Measurements from ENCODE around the gene PFDN4.
A peak's percentile ranks its signal among the peaks of the same experiment; 100 is the strongest.

DNA sequence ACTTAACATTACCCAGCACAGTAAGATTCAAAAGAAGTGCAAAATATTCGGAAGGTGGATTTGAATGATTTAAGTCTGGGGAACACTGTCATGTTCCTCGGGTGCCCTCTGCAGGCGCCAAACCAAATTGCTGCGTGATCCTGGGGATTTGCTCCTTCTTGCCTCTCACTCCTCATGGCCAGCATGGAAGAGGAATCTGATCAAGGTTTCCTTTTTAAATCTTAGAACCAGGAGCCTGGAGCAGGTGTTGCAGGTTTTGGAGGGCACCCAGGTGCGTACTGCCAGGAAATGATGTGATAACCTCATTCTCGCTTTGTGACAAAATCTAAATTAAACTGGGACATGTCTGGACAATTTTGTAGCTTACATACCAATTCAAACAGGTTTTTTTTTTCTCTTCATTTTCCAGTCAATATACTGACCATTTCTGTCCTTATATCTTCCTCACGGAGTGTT lies 8.1 kb upstream of the PFDN4 start:
- TF ChIP-seq, protein P1, sequence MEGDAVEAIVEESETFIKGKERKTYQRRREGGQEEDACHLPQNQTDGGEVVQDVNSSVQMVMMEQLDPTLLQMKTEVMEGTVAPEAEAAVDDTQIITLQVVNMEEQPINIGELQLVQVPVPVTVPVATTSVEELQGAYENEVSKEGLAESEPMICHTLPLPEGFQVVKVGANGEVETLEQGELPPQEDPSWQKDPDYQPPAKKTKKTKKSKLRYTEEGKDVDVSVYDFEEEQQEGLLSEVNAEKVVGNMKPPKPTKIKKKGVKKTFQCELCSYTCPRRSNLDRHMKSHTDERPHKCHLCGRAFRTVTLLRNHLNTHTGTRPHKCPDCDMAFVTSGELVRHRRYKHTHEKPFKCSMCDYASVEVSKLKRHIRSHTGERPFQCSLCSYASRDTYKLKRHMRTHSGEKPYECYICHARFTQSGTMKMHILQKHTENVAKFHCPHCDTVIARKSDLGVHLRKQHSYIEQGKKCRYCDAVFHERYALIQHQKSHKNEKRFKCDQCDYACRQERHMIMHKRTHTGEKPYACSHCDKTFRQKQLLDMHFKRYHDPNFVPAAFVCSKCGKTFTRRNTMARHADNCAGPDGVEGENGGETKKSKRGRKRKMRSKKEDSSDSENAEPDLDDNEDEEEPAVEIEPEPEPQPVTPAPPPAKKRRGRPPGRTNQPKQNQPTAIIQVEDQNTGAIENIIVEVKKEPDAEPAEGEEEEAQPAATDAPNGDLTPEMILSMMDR (IDR thresholded peaks at IDR 0.05): peak; percentile 79 to 89 (median 84)
- TF ChIP-seq POLR2A (IDR thresholded peaks at IDR 0.05) (no peak), EP300 (IDR thresholded peaks at IDR 0.05) (no peak)

Data from tibial nerve (tissue), 4 donors.